NK-92 (cell line): ENCODE data around the gene NOSIP.

Experiments used
- DNase-seq: peaks from one replicate; lab custom pipeline; 2025; ENCODE audit not compliant: unreplicated experiment; lab: John Stamatoyannopoulos, UW

NOSIP gene

GRCh38 chr19:49552749-49553148 is 27.6 kb downstream of the NOSIP start:
- no peak for DNase-seq

- DNase-seq = no peak
These were observed 28.8 kb downstream of the NOSIP start for GRCh38 chr19:49551531-49551930.

- DNase-seq = no peak
These were observed 31.3 kb downstream of the NOSIP start for GRCh38 chr19:49549045-49549444.

DNA sequence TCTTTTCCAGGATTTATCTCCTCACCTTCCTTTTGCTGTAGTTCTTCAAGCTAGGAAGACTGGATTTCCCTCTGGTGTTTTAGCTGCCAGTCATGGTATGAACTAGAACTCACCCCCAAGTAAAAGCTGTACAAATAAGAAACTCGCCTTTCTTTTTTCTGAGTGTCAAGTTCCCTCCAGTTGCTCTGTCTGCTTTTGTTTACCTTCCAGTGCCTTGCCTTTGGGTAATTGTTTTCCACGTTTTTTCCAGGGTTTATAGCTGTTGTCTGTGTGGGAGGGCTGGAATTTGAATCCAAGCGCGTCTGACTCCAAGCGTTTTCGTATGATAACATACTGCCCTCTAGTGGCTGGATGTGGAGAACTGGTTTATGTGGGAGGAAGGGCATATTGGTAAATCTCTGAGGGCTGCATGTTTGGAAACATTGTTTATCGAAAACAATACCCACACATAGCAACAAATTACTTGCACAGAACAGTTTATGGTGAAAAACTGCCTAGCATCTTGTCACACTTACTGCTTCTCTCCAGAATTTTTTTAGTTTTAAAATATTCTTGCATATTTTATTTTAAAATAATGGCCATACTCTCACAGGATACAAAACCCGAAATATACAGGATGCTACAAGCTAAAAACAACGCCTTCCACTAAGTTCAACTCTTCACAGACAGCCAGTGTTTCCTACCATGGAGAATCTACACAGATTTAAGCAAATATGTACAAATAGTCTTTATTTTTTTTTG is 33.4 kb downstream of the NOSIP start:
- no peak for DNase-seq

DNA sequence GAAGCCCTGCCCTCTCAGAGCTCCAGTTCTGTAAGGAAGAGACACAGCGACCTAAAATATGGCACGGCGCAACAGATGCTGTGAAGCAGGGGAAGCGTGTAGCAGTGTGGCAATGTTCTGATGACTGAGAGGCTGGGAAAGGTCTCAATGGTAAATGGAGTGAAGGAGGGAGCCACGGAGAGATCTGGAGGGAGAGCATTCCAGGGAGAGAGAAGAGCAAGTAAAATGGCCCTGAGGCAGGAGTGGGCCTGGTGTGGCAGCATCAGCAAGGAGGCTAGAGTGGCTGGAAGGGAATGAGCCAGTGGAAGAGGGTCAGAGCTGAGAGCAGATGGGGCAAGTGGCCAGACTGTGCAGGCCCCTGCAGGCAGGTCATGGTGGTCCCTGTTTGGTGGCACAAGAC is 36.2 kb downstream of the NOSIP start:
- no peak for DNase-seq

- DNase-seq = no peak
These were observed 37.3 kb downstream of the NOSIP start for GRCh38 chr19:49543032-49543431.

GRCh38 chr19:49542446-49542845 is 37.9 kb downstream of the NOSIP start:
- no peak for DNase-seq

- no peak for DNase-seq
These were observed 38.4 kb downstream of the NOSIP start for GRCh38 chr19:49541914-49542313.

DNA sequence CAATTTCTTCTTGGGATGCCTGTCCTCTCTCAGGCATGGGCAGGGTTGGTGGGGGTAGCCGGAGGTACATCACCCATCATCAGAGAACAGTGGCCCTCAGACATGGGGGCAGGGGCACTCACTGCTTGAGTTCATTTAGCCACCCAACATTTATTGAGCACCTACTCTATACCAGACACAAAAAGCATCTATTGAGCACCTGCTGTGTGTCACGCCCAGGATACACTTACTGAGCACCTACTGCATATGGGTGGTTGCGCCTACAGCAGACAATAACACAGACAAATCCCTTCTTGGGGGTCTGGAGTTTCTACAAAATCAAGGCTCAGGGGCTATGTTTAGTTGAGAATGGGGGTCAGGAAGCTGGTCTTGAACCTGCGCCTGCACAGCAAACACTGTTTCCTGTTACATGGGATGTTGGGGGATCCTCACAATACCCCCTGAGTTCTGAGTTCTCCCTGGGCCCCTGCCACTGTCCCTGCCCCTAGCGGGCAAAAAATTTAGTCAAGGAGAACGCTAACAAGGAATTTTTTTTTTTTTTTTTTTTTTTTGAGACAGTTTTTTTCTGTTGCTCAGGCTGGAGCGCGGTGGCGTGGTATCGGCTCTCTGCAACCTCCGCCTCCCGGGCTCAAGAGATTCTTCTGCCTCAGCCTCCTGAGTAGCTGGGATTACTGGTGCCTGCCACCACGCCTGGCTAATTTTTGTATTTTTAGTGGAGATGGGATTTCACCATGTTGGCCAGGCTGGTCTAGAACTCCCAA is 41.0 kb downstream of the NOSIP start:
- DNase-seq = no peak

GRCh38 chr19:49538643-49539042 is 41.7 kb downstream of the NOSIP start:
- no peak for DNase-seq

DNA sequence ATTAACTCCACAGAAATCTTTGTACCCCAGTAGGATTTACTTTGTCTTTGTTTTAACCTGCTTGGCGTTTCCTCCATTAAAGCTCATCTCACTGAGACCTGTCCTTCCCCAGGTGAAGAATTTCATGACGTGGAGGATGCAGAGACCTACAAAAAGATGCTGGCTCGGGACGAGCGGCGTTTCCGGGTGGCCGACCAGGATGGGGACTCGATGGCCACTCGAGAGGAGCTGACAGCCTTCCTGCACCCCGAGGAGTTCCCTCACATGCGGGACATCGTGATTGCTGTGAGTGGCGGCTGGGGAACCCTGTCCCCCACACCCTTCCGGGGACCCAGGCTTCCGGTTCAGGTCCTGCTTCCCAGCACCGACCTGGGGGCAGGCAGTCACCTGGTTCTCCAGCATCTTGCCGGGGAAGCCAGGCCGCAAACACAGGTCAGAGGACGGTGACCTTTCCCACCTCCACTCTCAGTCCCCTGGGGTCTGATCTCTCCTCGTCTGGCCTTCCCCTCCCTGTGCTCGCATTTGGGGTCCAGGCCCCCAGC is 43.4 kb downstream of the NOSIP start:
- no peak for DNase-seq

- no peak for DNase-seq
These were observed 45.5 kb downstream of the NOSIP start for GRCh38 chr19:49534632-49535385.

DNA sequence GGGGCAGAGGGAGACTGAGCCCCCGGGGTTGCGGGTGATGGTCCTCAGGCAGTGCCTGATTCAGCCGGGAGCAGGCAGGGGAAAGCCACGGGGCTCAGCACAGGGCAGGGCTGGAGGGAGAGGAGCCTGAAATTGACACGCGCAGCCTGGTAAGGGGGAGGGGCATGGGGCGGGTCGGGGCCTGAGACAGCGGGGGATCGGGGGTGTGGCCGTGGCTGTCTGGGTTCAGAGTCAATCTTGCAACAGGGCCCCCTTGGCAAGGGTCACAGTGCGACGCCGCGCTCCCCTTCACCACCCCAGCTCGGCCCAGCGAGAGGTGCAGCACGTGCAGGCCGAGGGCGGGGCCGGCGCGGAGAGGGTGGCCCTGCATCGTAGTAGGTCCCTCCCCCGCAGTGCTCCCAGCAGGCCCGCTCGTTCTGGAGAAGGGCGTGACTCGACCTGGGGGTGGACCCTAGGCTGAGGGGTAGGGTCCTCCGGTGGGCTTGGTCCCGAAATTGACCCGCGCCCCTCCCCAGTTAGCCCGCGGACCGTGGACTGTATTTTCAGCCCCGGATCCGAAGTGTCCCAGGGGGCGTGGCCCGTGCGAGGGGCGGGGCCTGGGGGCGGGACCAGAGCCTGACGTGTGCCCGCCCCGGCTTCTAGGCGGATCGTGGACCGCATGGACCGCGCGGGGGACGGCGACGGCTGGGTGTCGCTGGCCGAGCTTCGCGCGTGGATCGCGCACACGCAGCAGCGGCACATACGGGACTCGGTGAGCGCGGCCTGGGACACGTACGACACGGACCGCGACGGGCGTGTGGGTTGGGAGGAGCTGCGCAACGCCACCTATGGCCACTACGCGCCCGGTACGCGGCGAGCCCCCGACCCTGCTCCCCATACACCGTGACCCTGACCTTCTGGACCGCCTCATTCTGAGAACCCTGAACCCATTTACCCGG is 46.5 kb downstream of the NOSIP start:
- no peak for DNase-seq

DNA sequence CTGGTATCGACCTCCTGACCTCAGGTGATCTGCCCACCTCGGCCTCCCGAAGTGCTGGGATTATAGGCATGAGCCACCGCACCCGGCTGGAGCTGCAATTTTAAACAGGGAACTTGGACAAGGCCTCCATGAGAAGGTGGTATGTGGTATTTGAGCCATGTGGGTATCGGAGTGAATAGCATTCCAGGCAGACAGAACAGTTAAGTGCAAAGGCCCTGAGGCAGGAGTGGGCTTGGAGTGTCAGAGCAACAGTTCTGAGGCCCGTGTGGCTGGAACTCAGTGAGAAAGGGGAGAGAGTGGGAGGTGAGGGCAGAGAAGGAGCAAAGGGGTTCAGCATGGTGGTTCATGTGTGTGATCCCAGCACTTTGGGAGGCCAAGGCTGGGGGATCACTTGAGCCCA is 49.6 kb downstream of the NOSIP start:
- no peak for DNase-seq

DNA sequence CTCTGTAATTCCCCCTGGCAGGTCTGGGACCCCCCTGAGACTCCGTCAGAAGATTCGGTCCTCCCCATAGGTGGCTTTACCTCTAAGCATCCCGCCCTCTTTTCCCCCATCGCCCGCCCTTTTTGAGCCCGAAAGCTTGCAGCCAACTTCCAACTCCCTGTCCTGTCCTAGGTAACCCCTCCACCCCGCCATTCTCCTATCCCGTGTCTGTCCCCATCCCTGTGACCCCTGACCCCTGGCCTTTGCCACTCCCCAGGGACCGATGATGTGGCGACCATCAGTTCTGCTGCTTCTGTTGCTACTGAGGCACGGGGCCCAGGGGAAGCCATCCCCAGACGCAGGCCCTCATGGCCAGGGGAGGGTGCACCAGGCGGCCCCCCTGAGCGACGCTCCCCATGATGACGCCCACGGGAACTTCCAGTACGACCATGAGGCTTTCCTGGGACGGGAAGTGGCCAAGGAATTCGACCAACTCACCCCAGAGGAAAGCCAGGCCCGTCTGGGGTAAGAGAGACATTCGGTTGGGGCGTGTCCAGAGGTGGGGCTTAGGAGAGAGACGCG is 52.1 kb downstream of the NOSIP start:
- DNase-seq = no peak

- no peak for DNase-seq
These were observed 55.4 kb downstream of the NOSIP start for GRCh38 chr19:49524812-49525455.

GRCh38 chr19:49520705-49521319 is 59.5 kb downstream of the NOSIP start:
- no peak for DNase-seq

GRCh38 chr19:49518033-49518432 is 62.3 kb downstream of the NOSIP start:
- no peak for DNase-seq

DNA sequence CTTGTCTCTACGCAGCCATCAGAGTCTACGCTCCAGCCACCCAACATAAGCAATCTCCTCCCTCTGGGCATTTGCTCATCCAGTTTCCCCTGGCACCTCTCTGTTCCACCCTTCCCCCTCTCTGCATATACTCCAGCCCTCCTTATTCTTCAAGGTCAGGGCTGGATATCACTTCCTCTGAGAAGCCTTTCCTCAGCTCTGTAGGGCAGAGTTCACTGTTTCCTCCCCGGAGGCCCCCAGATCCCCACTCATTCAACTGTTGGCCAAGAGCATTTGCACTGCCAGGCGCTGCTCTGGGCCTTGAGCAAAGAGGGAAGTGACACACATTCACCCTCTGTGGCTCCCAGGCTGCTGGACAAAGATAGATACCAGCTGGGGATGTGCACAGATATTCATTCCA is 64.6 kb downstream of the NOSIP start:
- DNase-seq = no peak
